ENCODE results near the gene ZNF277.

ZNF277 gene

DNA sequence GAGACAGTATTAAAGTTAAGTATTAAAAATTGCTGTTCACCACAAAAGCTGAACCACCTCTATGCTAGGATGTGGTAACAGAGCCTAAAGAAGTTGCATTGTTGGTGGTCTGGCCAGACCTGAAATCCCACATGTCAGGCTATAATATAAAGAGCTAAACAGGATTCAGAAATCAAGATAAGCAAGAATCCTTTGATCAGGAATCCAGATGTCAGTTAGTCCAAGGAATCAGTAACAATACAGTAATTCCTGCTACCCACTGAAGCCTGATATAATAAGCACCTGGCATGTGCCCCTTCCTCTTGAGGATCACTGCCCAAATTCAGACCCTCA lies 48.9 kb downstream of the ZNF277 start:
- DNase-seq: no peak

DNA sequence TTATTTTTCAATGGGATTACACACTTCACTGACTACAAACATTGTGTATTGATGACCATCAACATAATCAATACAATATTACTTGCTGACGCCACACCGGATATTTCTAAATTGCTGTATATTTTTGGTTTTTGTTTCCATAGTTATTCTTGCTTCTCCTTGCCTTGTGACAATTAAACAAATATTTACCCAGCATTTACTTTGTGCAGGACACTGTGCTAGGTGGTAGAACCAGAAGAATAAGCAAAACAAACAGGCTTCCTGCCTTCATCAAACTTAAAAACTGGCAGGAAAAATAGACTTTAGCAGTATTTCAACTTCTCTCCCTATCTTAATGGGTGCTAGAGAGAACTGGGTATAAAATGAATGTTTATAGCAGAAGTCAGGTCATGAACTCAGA lies 50.6 kb downstream of the ZNF277 start:
- no peak for DNase-seq

DNA sequence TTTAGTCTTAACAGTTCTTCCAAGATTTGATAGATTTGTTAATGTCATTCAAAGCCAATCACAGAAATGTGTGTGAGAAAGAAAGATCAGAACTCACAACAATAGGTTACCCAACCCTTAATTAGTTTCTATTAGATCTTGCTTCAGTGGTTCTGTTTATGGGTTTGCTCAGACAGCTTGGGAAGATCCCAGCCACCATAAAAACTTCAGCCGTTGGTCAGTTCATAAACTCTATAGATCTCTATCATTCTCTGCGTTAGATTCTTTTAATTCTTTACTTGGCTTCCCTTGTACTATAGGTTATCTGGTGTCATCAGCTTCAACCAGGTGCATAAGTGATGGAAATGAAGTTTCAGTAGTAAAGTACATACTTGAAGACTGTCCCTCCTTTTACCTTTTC lies 54.4 kb downstream of the ZNF277 start:
- DNase-seq: no peak

DNA sequence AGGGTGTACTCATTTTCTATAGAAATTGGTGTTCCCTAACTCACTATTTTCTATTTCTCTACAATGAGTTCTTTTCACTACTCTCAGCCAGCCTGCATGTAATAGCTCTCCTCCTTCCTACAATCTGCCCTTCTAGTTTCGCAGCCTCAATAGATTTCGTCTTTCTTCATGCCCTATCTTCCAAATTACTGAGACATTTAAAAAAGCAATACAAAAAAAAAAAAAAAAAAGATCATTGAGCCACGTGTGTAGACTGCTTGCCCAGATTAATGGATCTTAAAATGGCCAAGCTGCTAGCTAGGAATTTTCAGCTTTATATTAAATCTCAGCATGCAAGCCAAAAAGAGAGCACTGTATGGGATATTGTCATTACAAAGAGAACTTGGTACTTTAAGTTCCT lies 55.5 kb downstream of the ZNF277 start:
- no peak for DNase-seq

DNA sequence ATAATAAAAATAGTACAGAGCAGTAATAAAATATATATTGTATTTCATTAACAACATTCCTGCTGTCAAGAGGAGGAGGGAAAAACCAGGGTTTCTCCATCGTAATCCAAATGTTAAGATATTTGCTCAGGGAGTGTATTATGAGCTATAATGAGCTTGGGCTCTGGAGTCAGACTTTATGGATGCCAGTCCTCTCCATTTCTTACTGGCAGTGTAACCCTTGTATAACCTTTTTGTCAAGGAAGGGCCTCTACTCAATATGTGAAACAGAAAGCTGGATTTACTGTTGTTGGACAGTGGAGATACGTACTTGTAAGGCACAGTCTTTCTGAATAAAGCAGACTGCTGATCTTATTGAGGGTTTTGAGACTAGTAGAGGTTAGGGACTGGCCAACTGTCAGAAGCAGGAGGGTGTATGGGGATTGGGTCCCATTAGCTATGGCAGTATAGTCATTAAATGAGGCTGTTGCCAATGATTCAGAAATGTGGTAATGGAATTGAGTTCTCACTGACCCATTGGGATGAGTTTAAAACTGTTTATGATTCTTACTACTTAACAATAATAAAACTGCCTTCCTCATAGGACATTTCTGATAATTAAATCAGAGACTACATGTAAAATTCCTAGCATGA lies 56.5 kb downstream of the ZNF277 start:
- DNase-seq: no peak

DNA sequence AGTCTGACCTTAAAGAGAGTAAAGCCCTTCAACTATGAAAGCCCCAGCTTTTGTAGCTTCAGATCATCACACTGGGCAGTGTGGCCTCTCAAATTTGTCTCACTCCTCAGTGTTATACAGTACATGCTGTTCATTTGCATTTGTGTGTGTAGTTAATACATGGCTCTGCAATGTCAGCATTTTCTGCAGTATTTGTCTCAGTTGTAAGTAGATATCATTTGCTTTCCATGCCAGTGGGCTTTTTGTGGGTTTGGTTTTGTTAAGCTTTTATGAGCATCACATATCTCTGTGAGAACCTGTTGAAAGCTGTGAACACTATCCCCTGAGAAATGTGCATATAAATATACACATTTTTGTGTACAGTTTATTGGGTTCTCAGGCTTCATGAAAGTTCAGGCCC lies 57.0 kb downstream of the ZNF277 start:
- DNase-seq: no peak

DNA sequence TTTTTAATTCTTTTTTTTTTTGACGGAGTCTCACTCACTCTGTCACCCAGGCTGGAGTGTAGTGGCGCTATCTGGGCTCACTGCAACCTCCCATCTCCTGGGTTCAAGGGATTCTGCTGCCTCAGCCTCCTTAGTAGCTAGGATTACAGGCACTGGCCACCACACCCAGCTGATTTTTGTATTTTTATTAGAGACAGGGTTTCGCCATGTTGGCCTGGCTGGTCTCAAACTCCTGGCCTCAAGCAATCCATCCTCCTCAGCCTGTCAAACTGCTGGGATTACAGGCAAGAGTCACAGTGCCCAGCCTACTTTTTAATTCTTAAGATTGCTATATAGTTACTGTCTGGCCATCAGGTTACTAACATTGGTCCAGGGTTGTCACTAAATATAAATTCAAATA lies 59.6 kb downstream of the ZNF277 start:
- no peak for DNase-seq

DNA sequence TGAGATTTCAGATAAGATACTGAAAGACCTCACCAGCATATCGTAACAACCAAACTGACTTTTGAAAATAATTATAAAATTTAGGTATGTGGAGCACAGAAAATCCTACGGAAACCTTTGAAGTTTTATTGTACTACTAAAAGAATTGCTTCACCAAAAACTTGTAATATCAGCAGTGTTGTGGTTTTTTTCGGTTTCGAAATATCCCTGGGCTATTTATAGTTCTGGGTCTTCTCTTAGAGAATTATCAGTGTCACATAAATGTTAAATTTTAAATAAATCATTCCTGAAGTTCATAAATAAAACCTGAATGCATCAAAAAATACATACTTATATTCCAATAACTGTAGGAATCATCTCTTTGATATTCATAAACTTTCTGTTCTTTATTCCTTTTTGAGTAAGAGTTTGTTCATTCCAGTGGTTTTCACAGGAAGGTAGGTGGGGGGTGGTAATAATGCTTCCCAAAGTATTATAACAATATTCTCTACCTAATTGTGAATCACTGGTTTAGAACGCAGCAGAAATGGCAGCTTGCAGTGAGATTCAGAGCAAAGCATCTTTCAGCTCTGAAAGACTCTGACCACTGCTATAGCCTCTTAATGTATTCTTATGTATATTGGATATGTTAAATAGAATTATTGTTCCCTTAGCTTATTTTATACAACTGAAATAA lies 60.2 kb downstream of the ZNF277 start:
- DNase-seq: peak; percentile 56

DNA sequence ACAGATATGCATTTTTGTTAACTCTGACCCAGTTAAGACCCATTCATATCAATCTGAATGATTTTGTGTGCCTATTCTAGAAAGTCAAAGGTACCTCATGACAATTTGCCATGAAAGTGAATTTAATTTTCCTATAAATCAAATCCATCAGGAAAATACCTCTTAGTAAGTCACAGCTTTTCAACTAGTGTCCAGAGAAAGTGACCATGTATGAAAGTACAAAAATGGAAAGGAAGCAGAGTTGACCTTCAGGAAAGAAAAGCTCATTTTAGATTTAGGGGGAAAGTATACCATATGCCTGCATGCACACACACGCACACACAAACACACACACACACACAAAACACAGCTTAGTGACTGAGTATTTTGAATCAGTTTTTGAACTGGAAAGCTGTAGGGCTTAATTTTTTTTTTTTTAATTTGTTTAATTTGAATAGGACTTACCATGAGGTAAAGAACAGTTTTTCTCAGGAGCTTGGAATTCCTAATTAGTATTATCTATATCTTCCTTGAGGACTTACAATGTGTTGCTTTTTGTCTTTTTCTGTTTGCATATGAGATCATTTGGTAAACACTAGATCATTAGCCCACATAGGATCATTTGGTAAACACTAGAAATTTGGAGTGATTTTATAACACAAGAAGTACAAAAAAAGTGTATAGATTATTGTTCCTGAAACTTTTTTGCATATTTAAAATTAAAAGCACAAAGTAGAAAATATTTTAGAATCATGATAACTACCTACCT lies 61.6 kb downstream of the ZNF277 start:
- DNase-seq: no peak

DNA sequence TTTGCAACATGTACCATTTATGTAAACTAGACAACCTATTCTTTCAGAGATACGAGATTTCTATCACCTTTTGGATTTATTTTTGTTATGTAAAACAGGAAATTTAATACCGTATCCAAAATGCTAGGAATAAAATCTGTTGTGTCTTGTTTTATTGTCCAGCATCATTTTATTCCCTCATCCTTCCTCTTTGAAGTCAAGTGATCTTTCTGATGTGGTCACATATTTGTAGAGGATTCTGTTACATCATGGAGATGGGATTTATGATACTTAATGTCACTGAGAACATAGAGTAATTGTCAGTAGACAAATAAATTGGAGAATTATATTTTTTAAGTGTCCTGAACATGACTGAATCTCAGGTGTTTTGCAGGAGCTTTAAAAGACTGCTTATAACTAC lies 64.7 kb downstream of the ZNF277 start:
- no peak for DNase-seq

DNA sequence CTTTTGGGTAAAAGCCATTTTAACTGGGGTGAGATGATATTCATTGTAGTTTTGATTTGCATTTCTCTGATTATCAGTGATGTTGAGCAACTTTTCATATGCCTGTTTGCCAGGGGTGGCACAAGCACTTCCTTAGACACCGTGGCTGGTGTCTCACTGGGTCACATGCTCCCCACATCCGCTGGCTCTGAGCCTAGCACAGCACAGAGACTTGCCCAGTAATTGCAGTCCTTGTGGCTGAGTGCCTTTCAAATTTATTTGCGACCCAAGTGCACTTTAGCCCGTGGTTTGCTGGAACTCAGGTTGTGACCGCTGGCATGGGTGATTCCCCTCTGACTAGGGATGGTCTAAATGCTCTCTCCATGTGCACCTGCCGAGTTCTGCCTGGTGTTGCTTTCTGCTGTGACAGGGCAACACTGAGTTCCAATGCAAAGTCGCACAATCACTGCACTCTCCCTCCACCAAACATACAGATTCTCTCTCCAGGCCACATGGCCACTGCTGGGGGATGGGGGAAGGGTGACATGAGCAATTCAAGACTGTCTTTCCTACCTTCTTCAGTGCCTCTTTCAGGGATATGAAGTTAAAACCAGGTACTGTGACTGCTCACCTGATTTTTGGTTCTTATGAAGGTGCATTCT lies 66.5 kb downstream of the ZNF277 start:
- DNase-seq: no peak

DNA sequence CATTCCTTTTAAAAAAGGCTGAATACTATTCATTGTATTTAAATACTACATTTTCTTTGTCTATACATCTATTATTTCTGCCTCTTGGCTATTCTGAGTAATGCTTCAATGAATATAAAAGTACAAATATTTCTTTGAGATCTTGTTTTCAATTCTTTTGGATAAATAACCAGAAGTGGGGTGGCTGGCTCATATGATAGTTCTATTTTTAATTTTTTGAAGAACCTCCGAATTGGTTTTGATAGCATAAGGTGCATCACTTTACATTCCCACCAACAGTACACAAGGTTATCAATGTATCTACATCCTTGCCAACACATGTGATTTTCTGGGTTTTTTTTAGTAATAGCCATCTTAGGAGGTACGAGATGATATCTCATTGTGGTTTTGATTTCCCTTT lies 72.5 kb downstream of the ZNF277 start:
- DNase-seq: no peak

DNA sequence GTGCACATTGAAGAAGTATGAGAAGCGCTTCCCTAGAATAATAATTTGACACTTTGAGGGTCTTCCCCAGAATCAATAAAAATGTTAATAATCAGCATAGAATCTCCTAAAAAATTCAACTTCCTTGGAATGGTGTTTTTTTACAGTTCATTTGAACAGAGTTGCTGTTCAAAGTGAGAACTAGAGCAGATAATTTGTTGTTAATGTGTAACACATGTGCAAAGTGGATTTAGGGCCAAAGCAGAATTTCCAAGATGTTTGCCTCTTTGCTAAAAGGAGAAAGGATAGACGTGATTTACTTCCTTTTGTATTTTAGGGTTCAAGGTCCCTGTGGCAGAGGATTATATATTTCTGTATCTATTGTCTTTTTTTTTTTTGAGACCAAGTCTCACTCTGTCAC lies 73.8 kb downstream of the ZNF277 start:
- no peak for DNase-seq

DNA sequence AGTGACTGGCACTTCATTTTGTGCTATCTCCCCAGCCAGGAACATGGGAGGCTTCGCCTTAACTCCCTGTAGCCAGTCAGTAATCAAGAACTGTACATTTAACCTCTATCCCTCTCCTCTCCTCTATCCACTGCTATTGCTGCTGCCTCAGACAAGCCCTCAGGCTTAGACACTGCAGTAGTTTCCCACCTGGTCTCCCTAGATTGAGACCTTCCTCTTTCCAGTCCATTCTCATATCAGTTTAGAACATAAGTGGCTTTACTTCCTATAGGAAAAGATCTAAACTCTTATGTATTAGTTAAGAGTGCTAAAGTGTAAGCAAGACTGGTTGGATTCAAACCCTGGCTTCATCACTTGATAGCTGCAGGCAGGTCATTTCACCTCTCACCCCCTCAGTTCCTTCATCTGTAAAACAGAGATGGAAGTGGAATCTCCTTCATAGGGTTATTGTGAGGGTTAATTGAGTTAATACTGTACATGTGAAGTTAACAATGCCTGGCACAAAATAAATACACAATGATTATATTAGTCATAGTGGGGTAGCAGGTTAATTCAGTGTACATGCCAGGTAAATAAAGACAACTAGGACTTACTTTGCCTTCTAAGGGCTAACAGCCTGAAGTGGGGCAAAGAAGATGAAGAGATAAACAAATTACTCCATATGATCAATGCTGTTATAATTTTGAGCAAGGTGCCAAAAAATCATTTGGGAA lies 76.1 kb downstream of the ZNF277 start:
- no peak for DNase-seq

DNA sequence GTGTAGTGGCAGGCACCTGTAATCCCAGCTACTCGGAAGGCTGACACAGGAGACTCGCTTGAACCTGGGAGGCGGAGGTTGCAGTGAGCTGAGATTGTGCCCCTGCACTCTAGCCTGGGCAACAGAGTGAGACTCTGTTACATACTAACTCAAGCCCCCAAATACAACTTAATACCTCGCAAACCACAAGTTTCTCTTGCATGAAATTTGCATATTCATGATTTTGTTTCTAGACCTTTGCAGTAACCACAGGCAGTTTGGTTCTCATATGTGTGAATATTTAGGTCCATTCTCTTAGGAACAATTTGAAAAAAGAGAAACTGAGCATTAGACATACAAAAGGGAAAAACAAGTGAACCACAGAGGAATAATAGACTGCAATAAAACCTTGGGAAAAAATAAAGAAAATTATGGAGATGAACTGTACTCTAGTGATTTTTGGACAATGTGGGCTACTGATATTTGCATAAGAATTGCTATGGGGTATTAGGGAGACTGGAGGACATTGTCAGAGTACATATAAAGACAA lies 77.0 kb downstream of the ZNF277 start:
- no peak for DNase-seq

DNA sequence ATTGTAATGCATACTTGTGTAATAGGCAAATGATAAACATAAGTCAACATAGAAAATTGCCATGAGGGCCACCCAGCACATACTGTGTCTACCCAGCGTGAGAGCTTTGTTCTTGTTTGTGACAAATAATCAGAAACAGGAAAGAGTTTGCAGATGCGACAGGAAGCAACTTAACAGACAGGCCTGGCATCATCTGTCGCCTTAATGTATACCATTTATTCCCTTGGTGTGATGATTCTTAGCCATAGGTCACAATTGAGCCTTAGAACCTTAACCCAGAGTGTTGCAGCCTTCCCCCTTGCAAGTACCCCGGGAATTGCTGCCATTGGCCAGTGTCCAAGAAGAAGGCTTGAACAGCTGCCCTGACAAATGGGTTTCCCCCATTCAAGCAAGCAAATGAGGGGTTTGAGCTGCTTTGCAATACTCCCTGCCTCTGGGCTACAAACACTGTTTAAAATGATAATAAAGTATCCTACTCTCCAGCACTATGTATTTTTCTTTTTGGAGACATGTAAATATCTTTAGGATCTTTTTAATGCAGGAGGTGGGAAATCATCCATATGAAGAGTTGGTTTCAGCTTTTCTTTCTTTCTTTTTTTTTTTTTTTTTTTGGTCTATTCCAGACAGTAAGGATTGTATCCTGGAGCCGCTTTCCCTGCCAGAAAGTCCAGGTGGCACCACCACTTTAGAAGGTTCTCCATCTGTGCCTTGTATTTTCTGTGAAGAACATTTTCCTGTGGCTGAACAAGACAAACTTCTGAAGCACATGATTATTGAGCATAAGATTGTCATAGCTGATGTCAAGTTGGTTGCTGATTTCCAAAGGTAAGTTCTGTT lies 80.0 kb downstream of the ZNF277 start:
- no peak for DNase-seq

DNA sequence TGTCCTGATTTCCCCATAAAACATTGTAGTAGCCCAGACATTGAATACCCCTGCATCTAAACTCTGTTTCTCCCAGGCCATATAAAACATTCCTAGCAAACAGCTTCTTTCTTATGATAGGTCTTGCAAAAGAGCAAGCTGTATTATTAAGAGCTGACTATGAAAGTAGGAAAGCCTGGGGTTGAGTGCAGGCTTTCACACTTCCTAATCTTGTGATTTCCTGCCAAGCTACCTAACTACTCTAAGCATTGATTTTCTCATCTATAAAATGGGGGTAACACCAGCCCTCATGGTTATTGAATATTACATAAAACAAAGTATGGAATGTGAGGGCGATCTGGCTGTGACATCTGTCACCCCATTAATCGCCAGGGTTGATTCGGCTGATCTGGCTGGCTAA lies 81.8 kb downstream of the ZNF277 start:
- no peak for DNase-seq

DNA sequence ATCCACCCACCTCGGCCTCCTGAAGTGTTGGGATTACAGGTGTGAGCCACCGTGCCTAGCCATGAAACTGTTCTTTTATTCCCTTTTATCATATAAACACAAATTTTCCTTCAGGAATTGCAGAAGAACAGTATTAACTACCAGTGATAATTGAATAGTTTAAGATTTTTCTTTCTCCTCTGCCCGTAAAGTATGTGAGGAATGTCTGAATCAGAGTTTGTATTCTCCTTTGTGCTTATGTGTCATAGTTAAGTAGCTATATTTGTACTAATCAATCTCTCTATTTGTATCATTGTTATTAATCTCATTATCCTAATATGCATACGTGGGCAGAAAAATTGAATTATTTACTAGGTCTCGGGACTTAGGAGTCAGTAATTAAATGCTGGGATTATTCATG lies 83.6 kb downstream of the ZNF277 start:
- DNase-seq: peak; percentile 59

DNA sequence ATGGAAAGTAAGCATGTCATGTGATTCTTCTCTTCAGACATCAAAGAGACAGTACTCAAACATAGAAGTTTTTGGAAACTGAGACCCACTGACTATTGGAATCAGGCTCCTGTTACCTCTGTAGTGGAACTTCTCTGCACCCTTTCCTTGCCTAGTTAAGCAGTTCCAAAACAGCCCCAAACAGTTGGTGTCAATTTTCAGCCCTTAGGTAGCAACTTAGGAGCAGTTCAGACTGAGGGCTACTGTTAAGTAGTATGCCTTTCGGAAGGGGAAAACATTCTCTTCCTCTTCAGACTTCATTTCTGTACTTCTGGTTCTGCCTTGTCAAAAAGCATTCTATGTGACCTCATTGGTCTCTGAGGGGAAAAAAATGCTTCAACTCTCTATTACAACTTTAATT lies 85.7 kb downstream of the ZNF277 start:
- no peak for DNase-seq

DNA sequence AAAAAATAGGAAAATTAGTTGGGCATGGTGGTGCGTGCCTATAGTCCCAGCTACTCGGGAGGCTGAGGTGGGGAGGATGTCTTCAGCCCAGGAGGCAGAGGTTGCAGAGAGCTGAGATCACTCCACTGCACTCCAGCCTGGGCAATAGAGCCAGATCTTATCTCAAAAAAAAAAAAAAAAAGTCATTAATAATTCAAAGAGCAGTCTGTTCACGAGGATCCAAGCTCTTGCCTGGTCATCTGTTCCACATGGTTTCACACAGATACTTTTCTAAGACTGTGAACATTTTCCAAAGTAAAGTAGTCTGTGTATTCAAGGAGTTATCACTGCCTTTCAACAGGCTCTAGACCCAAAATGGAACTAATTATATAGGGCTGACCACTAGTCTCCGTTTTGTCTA lies 86.9 kb downstream of the ZNF277 start:
- no peak for DNase-seq

DNA sequence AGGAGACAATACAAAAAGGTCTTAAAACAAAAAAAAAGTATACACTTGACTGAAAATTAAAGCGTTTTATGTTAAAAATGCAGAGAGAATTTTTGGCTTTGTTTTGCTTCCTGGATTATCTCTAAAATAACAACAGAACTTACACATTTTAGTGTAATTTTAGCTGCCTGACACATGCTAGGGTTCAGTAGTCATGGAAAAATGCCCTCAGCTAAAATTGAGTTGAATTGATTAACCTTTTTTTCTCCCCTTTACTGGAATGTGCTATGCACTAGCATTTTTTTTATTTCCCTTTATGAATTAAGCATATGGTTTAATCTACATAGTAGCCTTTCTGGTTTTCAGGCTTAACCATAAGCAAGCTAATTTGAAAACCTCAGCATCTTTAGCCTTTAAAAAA lies 89.9 kb downstream of the ZNF277 start:
- DNase-seq: no peak

DNA sequence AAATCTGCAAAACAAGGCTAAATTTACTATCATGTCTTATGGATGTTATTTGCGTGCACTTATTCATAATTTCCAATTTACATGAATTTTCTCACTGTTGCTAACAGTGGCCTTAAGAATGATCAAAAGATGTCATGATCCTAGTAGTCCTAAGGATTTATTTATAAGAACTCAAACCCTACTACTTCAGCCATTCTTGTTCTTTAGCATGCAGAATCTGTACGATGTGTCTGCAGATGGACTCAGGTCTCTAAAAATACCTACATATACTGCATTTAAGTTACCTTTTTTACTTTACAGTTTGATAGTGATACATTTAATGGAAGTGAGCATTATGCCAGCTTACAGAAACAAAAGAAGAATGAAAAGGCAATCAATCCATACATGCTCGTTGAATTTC lies 91.2 kb downstream of the ZNF277 start:
- DNase-seq: no peak

Measured in EL (cell line).